ENCODE measurements around the gene TOX4.
"Not testable (repeated sequence)": the region's sequence is repeated elsewhere in the genome, so short reads cannot be mapped to it uniquely, and the experiment has no call there.

Gene TOX4

DNA sequence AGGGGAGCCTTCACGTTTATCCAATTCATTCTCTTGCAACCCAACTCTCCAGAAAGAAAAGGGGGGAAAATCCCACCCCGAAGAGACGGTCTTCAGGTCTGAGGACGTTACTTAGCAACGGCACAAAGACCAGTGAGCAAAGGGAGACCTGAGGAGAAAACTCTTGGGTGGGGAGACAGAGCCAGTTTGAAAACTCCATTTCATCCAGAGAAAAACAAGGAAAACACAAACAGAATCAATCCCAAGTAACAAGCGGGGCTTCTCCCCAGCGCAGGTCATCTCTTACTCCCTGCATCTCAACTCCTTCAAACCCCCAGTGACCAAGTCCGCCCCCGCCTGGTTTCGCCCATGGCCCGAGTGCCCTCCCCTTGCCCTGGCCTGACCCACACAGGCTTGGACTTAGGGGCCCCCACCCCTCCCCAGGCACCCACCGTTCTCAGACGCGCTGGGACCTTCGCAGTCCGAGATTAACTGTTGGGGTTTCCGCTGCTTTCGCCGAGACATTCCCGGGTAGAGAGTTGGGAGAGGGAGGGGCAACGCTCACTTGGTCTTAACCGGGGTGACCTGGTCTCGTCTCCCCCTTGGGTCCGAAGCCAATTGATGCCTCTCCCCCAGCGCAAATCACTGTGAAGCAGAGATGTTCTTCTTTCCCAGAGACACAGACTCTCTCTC, 59.6 kb downstream of the TOX4 start:
- no peak for DNase-seq

DNA sequence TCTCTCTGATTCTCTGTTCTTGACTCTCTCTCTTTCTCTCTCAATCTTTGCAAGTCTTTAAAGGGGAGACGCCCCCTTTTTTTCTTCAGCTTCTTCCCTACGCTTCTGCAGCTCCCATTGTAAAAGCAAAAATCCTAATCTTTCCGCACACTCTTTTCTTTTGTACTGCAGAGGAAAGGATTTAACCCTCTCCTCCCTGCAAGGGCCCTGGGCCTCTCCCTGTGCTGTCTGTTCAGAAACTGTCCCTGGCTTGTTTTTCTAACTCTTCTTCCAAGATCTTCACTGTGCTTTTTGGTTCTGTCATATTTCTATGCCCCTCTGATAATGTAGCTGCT, 60.1 kb downstream of the TOX4 start:
- DNase-seq = no peak

DNA sequence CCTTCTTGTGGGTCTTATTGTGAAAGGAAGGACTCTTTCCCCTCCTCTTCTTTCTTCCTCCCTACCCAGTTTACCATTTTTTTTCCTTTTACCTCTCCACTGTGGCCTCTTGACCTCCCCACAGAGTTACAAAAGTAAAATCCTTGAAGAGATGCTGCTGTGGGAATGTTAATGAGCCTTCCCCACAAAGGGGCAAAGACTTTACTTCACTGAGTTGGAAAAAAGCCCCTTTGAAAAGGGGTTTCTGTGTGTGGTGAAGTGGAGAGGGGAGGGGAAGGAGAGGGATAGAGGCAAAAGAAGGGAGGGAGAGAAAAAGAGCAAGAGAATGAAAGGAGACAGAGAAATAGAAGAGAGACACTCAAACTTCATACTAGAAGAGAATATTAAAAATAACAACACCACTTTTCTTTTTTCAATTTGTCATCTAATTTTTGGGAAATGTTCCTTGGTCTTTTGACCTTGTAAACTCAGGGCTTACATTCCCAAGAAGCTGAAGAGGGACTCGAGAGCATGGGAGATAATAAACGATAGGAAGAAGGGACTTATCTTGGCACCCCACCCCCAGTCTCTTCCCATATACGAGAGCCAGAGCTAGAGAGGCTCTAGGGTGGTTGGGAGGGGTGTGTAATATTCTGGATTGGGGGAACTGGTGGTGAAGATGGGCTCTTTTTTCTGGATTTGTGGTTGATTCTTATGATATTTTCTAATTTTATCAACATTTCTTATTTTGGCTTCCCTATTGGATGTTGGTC, 62.4 kb downstream of the TOX4 start:
- no peak for DNase-seq

DNA sequence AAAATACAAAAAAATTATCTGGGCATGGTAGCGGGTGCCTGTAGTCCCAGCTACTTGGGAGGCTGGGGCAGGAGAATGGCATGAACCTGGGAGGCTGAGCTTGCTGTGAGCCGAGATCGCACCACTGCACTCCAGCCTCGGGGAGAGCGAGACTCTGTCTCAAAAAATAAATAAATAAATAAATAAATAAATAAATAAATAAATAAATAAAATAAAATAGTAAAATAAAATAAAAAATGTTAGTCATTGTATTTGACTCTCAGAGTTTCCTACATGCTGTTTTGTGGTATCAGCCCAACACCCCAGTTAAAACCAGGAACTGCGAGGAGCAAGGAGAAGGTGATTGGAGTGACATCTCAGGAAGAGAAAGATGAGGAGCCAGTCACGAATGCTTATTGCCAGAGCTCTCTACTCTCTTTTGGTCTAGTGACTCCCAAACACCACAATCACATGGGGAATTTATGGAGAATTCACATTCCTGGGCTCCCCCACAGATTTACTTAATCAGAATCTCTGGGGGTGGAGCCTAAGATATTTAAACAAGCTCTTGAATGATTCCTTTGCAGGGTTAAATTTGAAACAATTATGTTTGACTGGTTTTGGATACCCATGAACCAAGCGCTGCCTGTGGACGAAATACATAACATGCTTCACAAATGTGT, 64.5 kb downstream of the TOX4 start:
- DNase-seq = no peak

DNA sequence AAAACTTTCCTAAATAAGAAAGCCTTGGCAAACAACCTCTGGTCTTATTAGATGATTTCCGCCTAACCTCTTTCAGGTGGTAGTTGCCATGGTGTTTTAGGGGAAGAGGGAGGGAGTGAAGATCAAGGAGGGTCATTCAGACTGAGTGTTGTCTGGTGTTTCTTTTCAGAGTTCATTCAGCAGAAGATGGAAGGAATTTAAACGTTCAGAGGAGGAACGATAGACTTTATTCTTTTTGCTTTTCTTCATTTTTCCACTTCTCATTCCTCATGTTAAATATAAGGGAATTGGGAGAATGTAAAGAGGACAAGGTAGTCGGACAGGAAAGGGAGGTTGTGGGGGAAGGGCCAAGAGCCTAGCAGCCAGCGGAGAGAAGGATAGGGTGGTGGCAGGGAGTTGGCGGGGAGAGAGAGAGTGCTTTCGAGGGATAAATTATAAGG, 66.5 kb downstream of the TOX4 start:
- DNase-seq = no peak

DNA sequence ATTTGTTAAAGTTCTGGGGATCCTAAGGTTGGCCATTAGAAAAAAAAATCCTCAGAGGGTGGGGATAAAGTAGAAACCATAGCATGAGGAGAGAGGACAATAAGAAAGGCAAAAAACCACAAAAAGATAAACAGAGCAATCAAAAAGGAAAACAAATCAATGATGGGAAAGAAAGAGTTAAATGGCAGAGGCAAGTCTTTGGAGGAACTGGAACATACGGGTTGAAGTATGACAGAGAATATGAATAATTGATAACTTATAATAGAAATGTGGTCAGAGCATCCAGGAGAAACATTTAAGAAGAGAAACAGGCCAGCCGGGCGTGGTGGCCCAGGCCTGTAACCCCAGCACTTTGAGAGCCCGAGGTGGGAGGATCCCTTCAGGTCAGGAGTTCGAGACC, 67.0 kb downstream of the TOX4 start:
- DNase-seq = no peak

DNA sequence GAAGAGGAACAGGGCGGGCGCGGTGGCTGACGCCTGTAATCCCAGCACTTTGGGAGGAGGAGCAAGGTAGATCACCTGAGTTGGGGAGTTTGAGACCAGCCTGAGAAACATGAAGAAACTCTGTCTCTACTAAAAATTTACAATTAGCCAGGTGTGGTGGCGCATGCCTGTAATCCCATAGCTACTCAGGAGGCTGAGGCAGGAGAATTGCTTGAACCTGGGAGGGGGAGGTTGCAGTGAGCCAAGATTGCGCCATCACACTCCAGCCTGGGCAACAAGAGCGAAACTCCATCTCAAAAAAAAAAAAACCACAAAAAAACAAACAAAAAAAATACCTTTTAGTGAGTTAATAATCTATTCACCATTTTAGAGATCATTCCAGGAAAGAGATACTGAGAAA, 67.6 kb downstream of the TOX4 start:
- not testable (repeated sequence) for DNase-seq

All from KG1 (cell line).